HG03060 (cell line): ENCODE measurements around the gene IARS2.
"Not testable (repeated sequence)": the region's sequence is repeated elsewhere in the genome, so short reads cannot be mapped to it uniquely, and the experiment has no call there.

Experiments used
- ATAC-seq: cut with Tn5 transposase; IDR thresholded peaks from one replicate; pipeline ENCODE4 v1.9.1; 2021; ENCODE audit warnings: low read depth, moderate number of reproducible peaks; ENCODE audit not compliant: unreplicated experiment

The IARS2 gene

DNA sequence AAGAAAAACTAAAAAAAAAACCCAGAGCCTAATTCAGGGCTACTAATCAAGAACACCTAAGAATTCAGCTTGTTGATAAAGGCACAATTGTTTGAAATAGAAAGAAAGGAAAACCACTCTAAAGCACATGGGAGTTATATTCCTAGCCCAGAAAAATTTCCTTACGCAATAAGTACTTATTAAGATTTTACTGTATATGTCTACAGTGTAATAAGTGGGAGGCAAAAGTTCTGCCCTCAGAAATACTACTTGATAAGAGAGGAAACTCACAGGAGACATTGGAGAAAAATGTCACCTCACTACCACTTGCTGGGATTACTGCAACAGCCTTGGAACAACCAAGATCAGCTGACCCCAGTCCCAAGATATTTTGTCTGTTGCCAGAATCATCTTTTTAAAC lies 66.1 kb downstream of the IARS2 start:
- no peak for ATAC-seq

DNA sequence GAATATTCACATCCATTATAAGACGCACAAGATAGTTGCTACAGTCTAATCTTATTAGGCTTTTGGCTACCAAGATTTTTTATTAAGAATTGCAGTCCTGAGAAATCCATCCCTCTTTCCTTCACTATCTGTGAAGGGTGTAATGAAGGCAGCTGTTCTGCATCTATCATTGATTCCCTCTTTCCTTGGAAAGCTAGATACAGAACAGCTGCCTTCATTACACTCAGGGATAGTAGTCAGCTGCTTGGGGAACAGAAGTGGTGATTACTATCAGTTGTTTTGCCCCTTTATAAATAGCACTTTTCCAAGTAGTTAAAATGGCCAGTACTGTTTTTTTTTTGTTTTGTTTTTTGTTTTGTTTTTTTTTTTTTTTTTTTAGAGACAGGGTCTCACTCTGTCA lies 70.2 kb downstream of the IARS2 start:
- ATAC-seq = no peak

DNA sequence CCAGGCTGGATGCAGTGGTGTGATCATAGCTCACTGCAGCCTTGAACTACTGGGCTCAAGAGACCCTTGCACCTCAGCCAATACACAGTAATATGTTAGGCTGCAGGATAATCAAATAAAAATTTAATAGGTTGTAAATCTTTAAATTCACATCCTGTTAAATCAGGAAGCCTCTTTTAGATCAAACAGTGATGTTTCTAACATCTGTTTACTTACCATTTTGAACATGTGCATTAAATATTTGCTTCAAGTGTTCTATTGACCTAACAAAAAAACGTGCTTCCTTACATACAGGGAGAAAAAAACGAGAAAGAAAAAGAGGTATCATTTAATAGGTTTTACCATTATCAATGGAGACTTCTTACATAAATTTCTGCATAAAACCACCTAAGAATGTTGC lies 70.6 kb downstream of the IARS2 start:
- ATAC-seq = no peak

DNA sequence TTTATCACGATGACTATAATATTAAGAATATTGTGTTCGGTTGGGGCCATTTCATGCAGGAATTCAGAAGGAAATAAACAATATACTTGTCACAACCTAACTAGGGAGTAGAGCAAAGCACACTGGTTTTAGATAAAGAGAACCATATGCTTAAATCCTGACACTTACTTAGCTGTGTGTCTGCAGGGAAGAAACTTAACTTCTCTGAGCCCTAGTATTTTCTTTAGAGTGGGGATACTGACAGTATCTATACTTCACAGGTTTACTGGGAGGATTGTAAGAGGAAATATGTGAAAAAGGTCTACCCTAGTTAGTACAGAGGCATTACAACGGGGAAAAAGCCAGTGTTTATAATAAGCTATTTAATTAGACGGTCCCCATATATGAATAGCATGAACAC lies 72.9 kb downstream of the IARS2 start:
- ATAC-seq = no peak

DNA sequence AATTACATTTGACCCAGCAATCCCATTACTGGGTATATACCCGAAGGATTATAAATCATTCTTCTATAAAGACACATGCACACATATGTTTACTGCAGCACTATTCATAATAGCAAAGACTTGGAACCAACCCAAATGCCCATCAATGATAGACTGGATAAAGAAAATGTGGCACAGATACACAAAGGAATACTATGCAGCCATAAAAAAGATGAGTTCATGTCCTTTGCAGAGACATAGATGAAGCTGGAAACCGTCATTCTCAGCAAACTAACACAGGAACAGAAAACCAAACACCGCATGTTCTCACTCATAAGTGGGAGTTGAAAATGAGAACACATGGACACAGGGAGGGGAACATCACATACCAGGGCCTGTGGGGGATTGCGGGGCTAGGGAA lies 76.0 kb downstream of the IARS2 start:
- ATAC-seq = not testable (repeated sequence)

DNA sequence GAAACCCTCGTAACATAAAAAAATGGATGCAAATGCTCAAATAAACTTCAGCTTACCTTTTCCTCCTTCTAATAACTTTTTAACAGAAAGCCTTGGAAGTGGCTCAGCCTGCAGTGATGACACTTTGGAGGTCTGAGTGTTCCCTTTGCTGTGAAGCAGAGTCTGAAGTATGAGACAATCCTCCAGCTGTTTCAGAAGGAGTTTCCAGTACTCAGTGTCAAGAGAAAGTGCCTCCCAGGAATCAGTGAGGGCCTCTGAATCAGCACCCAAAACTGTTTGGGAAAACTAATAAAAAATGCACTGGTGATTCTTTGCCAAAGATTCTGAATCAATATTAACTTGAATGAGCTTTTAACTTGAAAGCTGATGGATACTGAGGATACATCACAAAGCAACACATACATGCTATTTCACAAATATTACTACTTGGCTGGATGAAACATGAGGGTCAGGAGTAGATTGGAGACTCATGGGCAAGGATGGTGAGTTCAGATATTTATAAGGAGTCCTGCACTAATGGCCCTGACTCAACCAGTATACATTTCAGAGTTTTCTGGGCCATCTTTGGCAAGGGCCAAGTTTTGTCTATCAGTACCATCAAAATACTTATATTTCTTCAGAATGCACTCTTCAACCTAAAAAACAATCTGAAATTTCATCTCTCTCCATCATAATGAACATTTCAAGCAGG lies 77.0 kb downstream of the IARS2 start:
- ATAC-seq = no peak

DNA sequence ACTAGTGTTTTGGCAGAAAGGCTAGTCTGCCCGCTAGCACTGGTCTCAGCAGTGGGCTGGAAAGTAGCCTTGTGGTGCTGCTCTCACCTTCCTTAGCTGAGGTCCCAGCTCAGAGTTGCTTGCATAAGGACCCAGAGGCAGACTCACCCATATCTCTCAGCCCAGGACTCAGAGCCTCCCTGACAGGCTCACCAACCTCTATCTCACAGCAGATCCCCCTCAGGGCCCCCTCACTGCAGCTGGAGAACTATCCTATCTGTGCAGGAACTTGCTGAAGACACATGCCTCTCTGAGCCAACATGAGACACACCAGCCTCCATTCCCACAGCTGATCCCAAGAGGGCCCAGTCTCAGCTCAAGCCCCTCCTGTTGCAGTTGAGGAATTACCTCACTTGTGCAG lies 82.6 kb downstream of the IARS2 start:
- ATAC-seq = no peak

DNA sequence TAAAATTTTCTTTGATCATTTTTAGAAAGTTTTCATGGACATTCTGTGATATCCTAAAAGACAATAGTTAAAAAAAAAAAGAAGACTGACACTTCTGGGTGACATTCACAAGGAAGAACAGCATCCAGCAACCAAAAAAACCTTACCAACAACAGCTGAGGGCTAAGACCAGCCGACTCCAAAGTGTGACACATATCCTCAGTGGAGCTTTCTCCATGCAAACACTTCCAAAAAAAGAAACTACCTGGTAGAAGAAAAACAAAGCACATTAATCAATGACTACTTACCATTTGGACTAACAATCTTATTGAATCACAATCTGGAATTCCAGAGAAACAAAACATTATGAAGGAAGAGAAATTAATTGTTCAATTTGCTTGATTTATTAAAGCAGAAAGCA lies 88.2 kb downstream of the IARS2 start:
- ATAC-seq = no peak

DNA sequence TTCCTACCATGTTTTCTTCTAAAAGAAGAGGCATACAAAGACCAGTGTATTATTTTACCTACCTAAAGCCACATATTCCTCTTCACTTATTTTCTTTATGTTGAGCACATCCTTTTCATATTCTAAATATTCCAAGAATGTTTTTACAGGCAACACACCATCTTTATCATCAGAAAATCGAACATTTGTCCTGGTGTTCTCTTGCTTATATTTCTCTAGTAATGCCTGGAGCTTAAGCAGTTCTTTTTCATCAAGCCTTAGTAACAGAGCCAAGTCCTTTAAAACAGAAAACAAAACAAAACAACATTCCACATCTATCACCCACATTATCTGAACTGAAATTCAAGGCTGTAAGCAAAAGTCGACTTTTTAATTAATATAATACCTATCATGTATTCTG lies 88.7 kb downstream of the IARS2 start:
- no peak for ATAC-seq

DNA sequence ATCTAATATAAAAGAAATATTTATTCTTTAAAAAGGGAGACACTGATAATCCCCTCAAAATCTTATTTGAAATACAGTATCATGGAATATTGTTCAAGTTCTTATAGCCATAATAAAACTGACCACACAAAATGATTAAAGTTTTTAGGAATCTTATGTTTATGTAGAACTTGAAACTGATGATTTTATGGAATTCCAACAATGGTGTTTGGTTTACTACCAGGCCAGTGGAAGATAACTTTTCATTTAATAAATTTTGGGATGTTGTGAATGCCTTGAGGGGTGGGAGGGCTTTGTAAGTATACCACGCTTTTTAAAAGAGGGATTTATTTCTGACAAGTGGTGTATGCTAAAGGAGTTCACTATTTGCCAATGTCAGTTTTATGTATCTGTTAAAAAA lies 90.6 kb downstream of the IARS2 start:
- ATAC-seq = no peak

DNA sequence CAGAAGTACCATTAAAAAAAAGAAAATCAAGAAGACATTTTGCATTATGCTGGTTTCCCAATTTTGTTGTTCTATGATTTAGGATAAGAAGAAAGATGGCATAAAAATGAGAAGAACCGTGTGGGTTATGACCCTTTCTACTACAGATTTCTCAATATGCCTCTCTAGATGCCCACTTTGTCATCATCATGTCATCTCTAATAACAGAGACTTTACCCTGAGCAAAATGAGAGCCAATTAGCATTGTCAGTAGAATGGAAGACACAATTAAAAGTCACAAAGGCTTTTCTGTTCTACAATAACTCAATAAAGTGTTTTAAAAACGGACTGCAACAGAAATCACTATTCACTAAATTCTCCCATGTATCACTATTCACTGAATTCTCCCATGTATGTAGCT lies 92.8 kb downstream of the IARS2 start:
- ATAC-seq = no peak

DNA sequence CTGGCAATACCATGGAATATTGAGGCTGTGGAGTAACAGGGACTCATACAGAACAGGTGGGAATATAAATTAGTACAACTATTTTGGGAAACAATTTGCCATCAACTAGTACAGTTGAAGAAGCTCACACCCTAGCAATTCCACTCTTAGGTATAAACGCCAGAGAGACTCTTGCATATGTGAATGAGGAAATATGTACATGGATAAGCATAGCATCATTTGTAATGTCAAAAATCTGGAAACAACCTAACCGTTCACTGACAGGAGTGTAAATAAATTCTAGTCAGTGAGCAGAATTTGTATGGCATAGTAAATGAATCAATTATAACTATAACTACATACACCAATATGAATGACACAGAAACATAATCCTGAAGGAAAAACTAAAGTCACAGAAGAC lies 94.6 kb downstream of the IARS2 start:
- no peak for ATAC-seq

DNA sequence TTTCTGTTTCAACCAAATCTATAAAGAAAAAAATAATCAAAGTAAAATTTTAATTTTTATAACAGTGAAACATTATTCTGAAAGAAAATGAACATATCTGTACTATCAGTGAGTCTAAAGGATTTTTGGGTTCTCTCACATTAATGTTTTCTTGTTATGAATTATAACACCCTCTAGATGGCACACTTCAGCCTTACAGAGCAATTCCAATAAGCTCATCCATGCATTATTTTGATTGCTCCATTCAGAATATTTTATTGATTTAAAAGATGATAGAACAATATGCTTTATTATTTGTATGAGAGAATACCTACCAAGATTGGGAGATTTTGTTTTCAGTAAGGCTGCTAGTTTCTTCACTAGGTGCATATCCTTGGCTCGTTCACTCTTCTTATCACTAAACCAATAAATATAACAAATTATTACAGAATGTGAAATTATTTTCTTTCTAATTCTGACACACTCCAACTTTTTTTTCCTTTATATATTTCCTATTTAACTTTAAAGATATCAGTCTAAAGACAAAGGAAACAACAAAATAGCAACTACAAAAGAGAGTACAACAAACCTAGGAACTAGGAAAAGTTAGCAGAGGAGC lies 95.9 kb downstream of the IARS2 start:
- ATAC-seq = no peak

DNA sequence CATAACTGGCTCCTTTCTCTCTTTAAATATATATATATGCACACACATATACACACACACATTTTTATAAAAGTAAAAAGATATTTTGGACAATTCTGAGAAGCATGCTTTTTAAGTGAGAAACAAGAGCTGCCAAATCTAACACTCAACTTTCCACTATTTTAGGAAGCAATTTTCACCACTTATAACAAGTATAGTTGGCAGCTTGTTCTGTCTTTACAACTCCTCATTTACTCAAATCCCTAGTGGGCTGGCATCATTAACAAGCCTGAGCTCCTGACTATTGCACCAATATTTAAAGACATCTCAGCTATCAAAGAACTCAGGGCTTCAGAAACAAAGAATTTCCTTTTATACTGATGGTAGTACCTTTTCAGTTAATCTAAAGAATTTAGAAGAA lies 101.8 kb downstream of the IARS2 start:
- ATAC-seq = no peak
